Loucy (cell line): ENCODE data around the gene ASXL3.

ENCODE experiments used
- CTCF ChIP-seq: fragments of 200-600 bp; sonication (generic); conservative IDR thresholded peaks from 2 replicates; pipeline ENCODE4 v1.5.1; 2014; ENCODE audit warnings: mild to moderate bottlenecking, antibody characterized with exemption, low read length
- EZH2phosphoT487 ChIP-seq: fragments of 200-600 bp; IDR thresholded peaks from 2 replicates; pipeline ENCODE4 v1.6.1; 2018; ENCODE audit warnings: antibody characterized with exemption, mild to moderate bottlenecking, moderate library complexity, borderline replicate concordance

GRCh38 chr18:33664241-33664874, 86.3 kb downstream of the ASXL3 start:
- TF ChIP-seq CTCF = no peak
- no peak for TF ChIP-seq EZH2phosphoT487
